SK-N-MC (cell line): ENCODE results near the gene NCBP3.

Source experiments
- DNase-seq: peaks from one replicate; pipeline ENCODE4 v3.0.0-alpha.2; 2011; ENCODE audit warnings: low read depth, low spot score
- H3K27ac ChIP-seq: fragments of 200-600 bp; sonication (generic); 2 replicates; pipeline ENCODE4 v1.5.1; 2016; ENCODE audit warnings: mixed run types
- H3K36me3 ChIP-seq: fragments of 200-600 bp; sonication (generic); 2 replicates; pipeline ENCODE4 v1.6.1; 2017; ENCODE audit warnings: antibody characterized with exemption, low read length, mixed read lengths; ENCODE audit not compliant: insufficient read depth
- H3K4me3 ChIP-seq: fragments of 200-600 bp; sonication (generic); 2 replicates; pipeline ENCODE4 v1.5.1; 2016
- H3K9ac ChIP-seq: fragments of 200-600 bp; sonication (generic); 2 replicates; pipeline ENCODE4 v1.8.0; 2017; ENCODE audit warnings: mixed run types, mixed read lengths; ENCODE audit not compliant: insufficient read length
- H3K9me3 ChIP-seq: fragments of 200-600 bp; sonication (generic); 2 replicates; pipeline ENCODE4 v1.6.1; 2017; ENCODE audit warnings: low read depth, mild to moderate bottlenecking, antibody characterized with exemption, low read length, moderate library complexity, mixed read lengths
- EZH2 ChIP-seq: fragments of 200-600 bp; sonication (generic); IDR thresholded peaks from one replicate; pipeline ENCODE4 v1.6.1; 2017; ENCODE audit warnings: antibody characterized with exemption
- FOXP2 ChIP-seq: optimal IDR thresholded peaks from 2 replicates; pipeline ENCODE3; 2011; ENCODE audit warnings: mild to moderate bottlenecking, moderate library complexity; ENCODE audit not compliant: insufficient read depth; ENCODE audit errors: extremely low read length, control extremely low read depth
- POLR2AphosphoS5 ChIP-seq: IDR thresholded peaks from 2 replicates; pipeline ENCODE4 v1.6.1; 2012; ENCODE audit warnings: mild to moderate bottlenecking, low read depth, low read length, borderline replicate concordance

The NCBP3 gene

GRCh38 chr17:3845621-3846436, at the start of gene NCBP3:
TSS of gene NCBP3 (minus strand) at chr17:3846246. CDS start at chr17:3846223, 23 bp downstream.
- Histone ChIP-seq H3K36me3 (peaks cover 33% of the 10 kb centered on the region), H3K4me3 (peak within 1 kb of the TSS; percentile 89), H3K27ac (peak within 1 kb of the TSS; percentile 55; the same call in 1 of the 2 replicates), H3K9me3 (no peaks in the 10 kb centered on the region), H3K9ac (peak within 1 kb of the TSS; percentile 97)
- TF ChIP-seq POLR2AphosphoS5 (peak; percentile 74; the same call in 1 of the 2 replicates), FOXP2 (peak; percentile 50), EZH2 (no peak)
- DNase-seq: no peak

- Histone ChIP-seq H3K9ac (no peak overlapping the region), H3K36me3 (no peaks in the 10 kb centered on the region), H3K9me3 (no peaks in the 10 kb centered on the region), H3K27ac (no peak overlapping the region), H3K4me3 (no peak overlapping the region)
- no peak for TF ChIP-seq POLR2AphosphoS5
- DNase-seq: no peak
Measured at GRCh38 chr17:3895354-3895753, 49.3 kb upstream of the NCBP3 start.

DNA sequence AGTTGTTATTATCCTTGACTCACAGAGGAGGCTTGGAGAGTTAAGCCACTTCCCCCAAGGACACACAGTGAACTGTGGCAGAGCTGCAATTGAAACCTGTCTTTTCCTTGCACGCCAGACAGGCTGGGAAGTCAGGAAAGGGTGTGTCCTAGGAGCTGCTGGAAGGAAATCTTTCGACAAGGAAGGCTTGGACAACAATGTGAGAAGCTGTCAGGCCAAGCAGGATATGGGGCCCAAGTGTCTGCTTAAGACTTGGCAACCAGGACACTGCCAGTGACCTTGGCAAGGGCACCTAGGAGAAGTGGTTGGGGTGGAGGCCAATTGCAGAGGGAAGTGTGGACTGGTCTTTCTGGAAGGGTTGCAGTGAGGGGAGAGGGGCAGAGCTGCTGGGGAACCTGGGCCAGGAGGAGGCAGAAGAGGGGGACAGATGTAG, 48.9 kb upstream of the NCBP3 start:
- no peak for TF ChIP-seq FOXP2
- no peak for TF ChIP-seq EZH2
- no peak for TF ChIP-seq POLR2AphosphoS5
- Histone ChIP-seq H3K27ac (0 out of 2 replicates have a peak overlapping the region, but pooled peaks have one; percentile 31), H3K9ac (no peak overlapping the region)

DNA sequence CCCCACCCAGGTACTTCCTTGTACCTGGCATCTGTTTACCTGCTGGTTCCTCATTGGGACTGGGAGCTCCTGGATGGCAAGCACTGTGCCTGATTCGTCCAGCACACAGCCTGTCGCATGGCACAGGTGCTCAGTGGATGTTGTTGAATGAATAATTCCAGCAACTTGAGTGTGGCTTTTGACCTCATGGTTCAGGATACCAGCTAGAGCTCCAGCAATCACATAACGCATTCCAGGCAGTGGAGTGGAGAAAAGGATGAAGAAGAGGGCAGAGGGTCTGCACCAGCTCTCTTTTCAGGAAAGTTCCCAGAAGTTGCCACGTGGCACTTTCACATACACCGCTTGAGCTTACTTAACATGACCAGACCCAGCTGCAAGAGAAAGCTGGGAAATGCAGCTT, 48.1 kb upstream of the NCBP3 start:
- H3K9ac ChIP-seq: no peak overlapping the region
- no peak overlapping the region for H3K27ac ChIP-seq
- no peaks in the 10 kb centered on the region for H3K36me3 ChIP-seq
- no peaks in the 10 kb centered on the region for H3K9me3 ChIP-seq
- TF ChIP-seq EZH2 (no peak), POLR2AphosphoS5 (no peak), FOXP2 (no peak)
- no peak for DNase-seq
- no peak overlapping the region for H3K4me3 ChIP-seq

More for the DNA sequence above, 48.9 kb upstream of the NCBP3 start:
- no peak for DNase-seq
- H3K36me3 ChIP-seq: no peaks in the 10 kb centered on the region
- no peak overlapping the region for H3K4me3 ChIP-seq
- no peaks in the 10 kb centered on the region for H3K9me3 ChIP-seq

DNA sequence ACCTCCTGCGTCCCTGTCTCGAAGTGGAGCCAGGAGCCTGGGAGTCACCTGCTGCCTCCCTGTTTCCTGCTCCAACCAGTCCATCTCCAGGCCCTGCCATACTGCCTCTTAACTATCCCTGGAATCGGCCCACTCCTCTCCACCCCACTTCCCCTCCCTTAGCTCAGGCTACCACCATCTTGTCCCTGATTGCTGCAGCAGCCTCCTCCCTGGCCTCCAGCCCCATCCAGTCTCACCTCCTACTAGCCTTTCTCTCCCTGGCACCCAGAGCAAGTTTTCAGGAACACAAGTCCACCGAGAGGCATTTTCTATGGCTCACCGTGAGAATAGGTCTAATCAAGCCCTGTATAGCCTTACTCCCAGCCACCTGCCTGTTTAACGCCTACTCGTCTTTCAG, 47.7 kb upstream of the NCBP3 start:
- Histone ChIP-seq H3K36me3 (no peaks in the 10 kb centered on the region), H3K9me3 (no peaks in the 10 kb centered on the region), H3K27ac (no peak overlapping the region), H3K9ac (no peak overlapping the region), H3K4me3 (peak overlapping the region; percentile 85; the same call in 1 of the 2 replicates)
- no peak for DNase-seq
- no peak for TF ChIP-seq POLR2AphosphoS5

- TF ChIP-seq EZH2: no peak
- peak; percentile 27; the same call in 1 of the 2 replicates for TF ChIP-seq POLR2AphosphoS5
- Histone ChIP-seq H3K36me3 (no peaks in the 10 kb centered on the region), H3K27ac (no peak within 1 kb of the TSS), H3K9me3 (no peaks in the 10 kb centered on the region), H3K4me3 (peak within 1 kb of the TSS; percentile 92), H3K9ac (peak within 1 kb of the TSS; percentile 32)
- DNase-seq: no peak
Measured at GRCh38 chr17:3893003-3893719, 47.1 kb upstream of the NCBP3 start, which contains the start of gene CAMKK1. TSS of gene CAMKK1 (minus strand) at chr17:3893053. CDS start at chr17:3885687, 7,366 bp downstream.

DNA sequence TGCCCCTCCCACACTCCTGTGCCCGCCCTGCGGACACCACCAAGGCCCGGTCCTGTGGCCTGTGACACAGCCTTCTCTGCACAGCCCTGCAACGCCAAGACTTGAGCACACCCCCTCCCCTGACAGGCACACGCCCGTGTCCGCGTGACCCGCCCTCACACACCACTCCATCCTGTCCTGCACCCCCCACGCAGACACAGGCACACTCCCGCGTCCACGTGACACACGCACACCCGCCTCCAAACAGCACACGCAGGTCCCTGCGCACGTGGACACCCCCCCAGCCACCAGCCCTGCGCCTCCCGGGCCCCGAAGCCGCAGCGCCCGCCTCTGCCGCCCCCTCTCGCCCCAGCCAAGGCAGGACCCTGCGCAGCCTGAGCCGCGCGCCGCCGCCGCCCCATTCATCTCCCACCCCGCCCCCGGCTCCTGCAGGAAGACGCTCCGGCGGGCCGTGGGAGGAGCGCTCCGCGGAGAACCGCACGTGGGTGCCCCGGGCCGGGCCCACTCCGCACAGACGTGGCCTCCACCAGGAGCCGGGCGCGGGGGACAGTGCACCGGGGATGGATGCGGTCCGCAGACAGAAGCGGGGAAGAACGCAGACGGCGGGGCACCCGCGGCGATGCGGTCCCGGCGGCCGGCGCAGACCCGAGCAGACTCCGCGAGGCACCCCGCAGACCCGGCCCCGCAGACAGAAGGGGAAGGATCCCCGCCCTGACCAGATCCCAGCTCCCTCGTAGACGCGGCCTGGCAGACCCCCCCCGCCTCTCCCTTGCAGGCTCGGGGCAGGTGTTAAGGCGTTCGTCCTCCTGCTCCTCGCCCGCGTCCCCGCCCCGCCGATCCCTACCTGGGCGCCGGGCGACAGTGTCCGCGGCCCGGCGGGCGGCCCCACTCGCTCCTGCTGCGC, 46.3 kb upstream of the NCBP3 start:
- Histone ChIP-seq H3K4me3 (peak overlapping the region; percentile 92), H3K27ac (no peak overlapping the region), H3K9ac (peak overlapping the region; percentile 32), H3K9me3 (no peaks in the 10 kb centered on the region), H3K36me3 (no peaks in the 10 kb centered on the region)
- TF ChIP-seq EZH2: no peak
- no peak for TF ChIP-seq FOXP2
- no peak for TF ChIP-seq POLR2AphosphoS5
- DNase-seq: no peak
